Osteoblast (primary cell): Measurements from ENCODE around the gene ASIP. TPM values are rescaled to one million over a fixed set of nuclear protein-coding genes. Genes with fewer than 3 reads are reported as not detected.

ENCODE experiments used
- DNase-seq: peaks from one replicate; pipeline ENCODE4 v3.0.0; 2011; ENCODE audit warnings: low spot score, mixed read lengths; ENCODE audit not compliant: insufficient read length; ENCODE audit errors: missing footprints
- H2AFZ ChIP-seq: 2 replicates; pipeline ENCODE4 v1.6.0; 2011; ENCODE audit warnings: mild to moderate bottlenecking, low read length
- H3K27ac ChIP-seq: 2 replicates; pipeline ENCODE4 v1.5.1; 2011; ENCODE audit warnings: mild to moderate bottlenecking, low read depth, low read length, moderate library complexity
- H3K27me3 ChIP-seq: 2 replicates; pipeline ENCODE4 v1.6.0; 2012; ENCODE audit warnings: mild to moderate bottlenecking, control low read depth, inconsistent platforms, low read length, moderate library complexity; ENCODE audit not compliant: insufficient read depth
- H3K36me3 ChIP-seq: 2 replicates; pipeline ENCODE4 v1.5.1; 2011; ENCODE audit warnings: mild to moderate bottlenecking, low read length, control low read depth, moderate library complexity; ENCODE audit not compliant: insufficient read depth
- H3K4me1 ChIP-seq: 2 replicates; pipeline ENCODE4 v1.5.1; 2011; ENCODE audit warnings: mild to moderate bottlenecking, low read length, control low read depth, moderate library complexity; ENCODE audit not compliant: insufficient read depth
- H3K4me2 ChIP-seq: 2 replicates; pipeline ENCODE4 v1.6.0; 2011; ENCODE audit warnings: mild to moderate bottlenecking, low read length; ENCODE audit not compliant: insufficient read depth
- H3K4me3 ChIP-seq: fragments of 200-600 bp; sonication (generic); 3 replicates; pipeline ENCODE4 v1.5.1; 2012; ENCODE audit warnings: mild to moderate bottlenecking, low read length, inconsistent platforms; ENCODE audit not compliant: insufficient read depth
- H3K79me2 ChIP-seq: 2 replicates; pipeline ENCODE4 v1.6.0; 2012; ENCODE audit warnings: mild to moderate bottlenecking, low read length, control low read depth, inconsistent platforms; ENCODE audit not compliant: insufficient read depth
- H3K9me3 ChIP-seq: 2 replicates; pipeline ENCODE4 v1.5.1; 2011; ENCODE audit warnings: low read depth, low read length, control low read depth
- H4K20me1 ChIP-seq: 2 replicates; pipeline ENCODE4 v1.6.0; 2012; ENCODE audit warnings: mild to moderate bottlenecking, low read length, control low read depth; ENCODE audit not compliant: insufficient read depth
- total RNA-seq: library from RNA; depleted of rRNA; stranded (reverse); fragments of >200 nt; gene quantifications from 2 replicates; pipeline ENCODE4 v1.2.3, GENCODE V29; 2012
- TF ChIP-seq, protein P1 (sequence below): IDR thresholded peaks from 2 replicates; pipeline ENCODE4 v1.5.1; 2011; ENCODE audit warnings: mild to moderate bottlenecking, low read depth, low read length, moderate library complexity; ENCODE audit errors: extremely low read depth

Gene ASIP
- total RNA-seq, 1 donor = not detected

- Histone ChIP-seq H2AFZ (no peak overlapping the region), H3K27ac (no peak overlapping the region), H3K36me3 (peaks cover 7% of the 10 kb centered on the region), H3K4me3 (no peak overlapping the region), H3K4me1 (peaks cover 15% of the 10 kb centered on the region), H3K9me3 (no peaks in the 10 kb centered on the region), H3K79me2 (no peaks in the 10 kb centered on the region), H3K27me3 (no peaks in the 10 kb centered on the region), H3K4me2 (peak overlapping the region; percentile 44), H4K20me1 (peaks cover 2% of the 10 kb centered on the region)
- TF ChIP-seq, protein P1, sequence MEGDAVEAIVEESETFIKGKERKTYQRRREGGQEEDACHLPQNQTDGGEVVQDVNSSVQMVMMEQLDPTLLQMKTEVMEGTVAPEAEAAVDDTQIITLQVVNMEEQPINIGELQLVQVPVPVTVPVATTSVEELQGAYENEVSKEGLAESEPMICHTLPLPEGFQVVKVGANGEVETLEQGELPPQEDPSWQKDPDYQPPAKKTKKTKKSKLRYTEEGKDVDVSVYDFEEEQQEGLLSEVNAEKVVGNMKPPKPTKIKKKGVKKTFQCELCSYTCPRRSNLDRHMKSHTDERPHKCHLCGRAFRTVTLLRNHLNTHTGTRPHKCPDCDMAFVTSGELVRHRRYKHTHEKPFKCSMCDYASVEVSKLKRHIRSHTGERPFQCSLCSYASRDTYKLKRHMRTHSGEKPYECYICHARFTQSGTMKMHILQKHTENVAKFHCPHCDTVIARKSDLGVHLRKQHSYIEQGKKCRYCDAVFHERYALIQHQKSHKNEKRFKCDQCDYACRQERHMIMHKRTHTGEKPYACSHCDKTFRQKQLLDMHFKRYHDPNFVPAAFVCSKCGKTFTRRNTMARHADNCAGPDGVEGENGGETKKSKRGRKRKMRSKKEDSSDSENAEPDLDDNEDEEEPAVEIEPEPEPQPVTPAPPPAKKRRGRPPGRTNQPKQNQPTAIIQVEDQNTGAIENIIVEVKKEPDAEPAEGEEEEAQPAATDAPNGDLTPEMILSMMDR = no peak
- peak; percentile 91 for DNase-seq
These were observed 30.7 kb downstream of the ASIP start for GRCh38 chr20:34271956-34272355.

GRCh38 chr20:34274694-34275093 lies 33.5 kb downstream of the ASIP start:
- no peaks in the 10 kb centered on the region for H3K79me2 ChIP-seq
- H3K4me1 ChIP-seq = peaks cover 15% of the 10 kb centered on the region
- H3K36me3 ChIP-seq = peaks cover 20% of the 10 kb centered on the region
- H3K4me2 ChIP-seq = no peak overlapping the region
- DNase-seq = no peak
- TF ChIP-seq, protein P1 = no peak
- no peak overlapping the region for H3K4me3 ChIP-seq
- H3K27me3 ChIP-seq = no peaks in the 10 kb centered on the region
- H3K27ac ChIP-seq = no peak overlapping the region
- H3K9me3 ChIP-seq = no peaks in the 10 kb centered on the region
- peaks cover 2% of the 10 kb centered on the region for H4K20me1 ChIP-seq
- no peak overlapping the region for H2AFZ ChIP-seq

GRCh38 chr20:34281177-34281576 lies 40.0 kb downstream of the ASIP start:
- Histone ChIP-seq H3K36me3 (peaks cover 69% of the 10 kb centered on the region), H4K20me1 (peaks cover under 1% of the 10 kb centered on the region), H3K4me1 (no peaks in the 10 kb centered on the region), H3K9me3 (no peaks in the 10 kb centered on the region), H2AFZ (no peak overlapping the region), H3K79me2 (no peaks in the 10 kb centered on the region), H3K4me3 (no peak overlapping the region), H3K27ac (no peak overlapping the region), H3K4me2 (no peak overlapping the region), H3K27me3 (no peaks in the 10 kb centered on the region)
- no peak for DNase-seq
- TF ChIP-seq, protein P1 = no peak

DNA sequence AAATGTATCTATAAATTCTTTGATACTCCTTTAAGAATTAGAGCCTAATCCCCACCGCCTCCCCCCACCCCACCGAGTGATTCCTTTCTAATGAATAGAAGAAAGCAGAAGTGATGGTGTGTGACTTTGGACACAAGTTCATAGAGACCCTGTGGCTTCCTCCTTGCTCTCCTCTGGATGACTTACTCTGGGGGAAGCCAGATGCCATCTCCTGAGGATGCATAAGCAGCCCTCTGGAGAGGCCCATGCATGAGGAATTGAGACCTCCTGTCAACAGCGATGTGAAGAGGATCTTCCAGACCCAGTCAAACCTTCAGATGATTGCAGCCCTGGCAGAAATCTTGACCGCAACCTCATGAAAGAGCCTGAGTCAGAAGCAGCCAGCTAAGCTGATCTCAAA lies 40.8 kb downstream of the ASIP start:
- Histone ChIP-seq H3K27me3 (no peaks in the 10 kb centered on the region), H3K79me2 (no peaks in the 10 kb centered on the region), H3K4me3 (no peak overlapping the region), H4K20me1 (no peaks in the 10 kb centered on the region), H3K4me2 (no peak overlapping the region), H3K4me1 (no peaks in the 10 kb centered on the region), H3K9me3 (no peaks in the 10 kb centered on the region), H3K27ac (no peak overlapping the region), H3K36me3 (peaks cover 65% of the 10 kb centered on the region), H2AFZ (no peak overlapping the region)
- TF ChIP-seq, protein P1 = no peak
- no peak for DNase-seq
